Measurements from ENCODE around the gene WWOX.

WWOX gene

GRCh38 chr16:78307824-78308528, 208.5 kb downstream of the WWOX start:
- DNase-seq = no peak

GRCh38 chr16:78309763-78310162, 210.3 kb downstream of the WWOX start:
- DNase-seq = no peak

GRCh38 chr16:78310196-78310595, 210.7 kb downstream of the WWOX start:
- no peak for DNase-seq

- DNase-seq = no peak
Observed at GRCh38 chr16:78310990-78311561, 211.6 kb downstream of the WWOX start.

- no peak for DNase-seq
Observed at GRCh38 chr16:78311831-78312230, 212.4 kb downstream of the WWOX start.

GRCh38 chr16:78317564-78318240, 218.2 kb downstream of the WWOX start:
- DNase-seq = no peak

GRCh38 chr16:78321620-78322360, 222.3 kb downstream of the WWOX start:
- DNase-seq = no peak

- no peak for DNase-seq
Observed at GRCh38 chr16:78323315-78323714, 223.9 kb downstream of the WWOX start.

GRCh38 chr16:78324649-78325285, 225.3 kb downstream of the WWOX start:
- no peak for DNase-seq

GRCh38 chr16:78325468-78326352, 226.3 kb downstream of the WWOX start:
- DNase-seq = no peak

GRCh38 chr16:78326731-78327130, 227.3 kb downstream of the WWOX start:
- no peak for DNase-seq

GRCh38 chr16:78331731-78332130, 232.3 kb downstream of the WWOX start:
- no peak for DNase-seq

GRCh38 chr16:78333808-78334207, 234.4 kb downstream of the WWOX start:
- DNase-seq = no peak

GRCh38 chr16:78340590-78340989, 241.1 kb downstream of the WWOX start:
- DNase-seq = no peak

- no peak for DNase-seq
Observed at GRCh38 chr16:78348068-78348467, 248.6 kb downstream of the WWOX start.

GRCh38 chr16:78348886-78349285, 249.4 kb downstream of the WWOX start:
- DNase-seq = no peak

GRCh38 chr16:78352184-78352583, 252.7 kb downstream of the WWOX start:
- no peak for DNase-seq

GRCh38 chr16:78353640-78354275, 254.3 kb downstream of the WWOX start:
- no peak for DNase-seq

GRCh38 chr16:78362524-78363135, 263.2 kb downstream of the WWOX start:
- DNase-seq = no peak

- DNase-seq = no peak
Observed at GRCh38 chr16:78363843-78364555, 264.5 kb downstream of the WWOX start.

GRCh38 chr16:78364556-78364880, 265.1 kb downstream of the WWOX start:
- DNase-seq = no peak
